ENCODE measurements around the gene RPRD1B. TPM values are rescaled to one million over a fixed set of nuclear protein-coding genes. Genes with fewer than 3 reads are reported as not detected.

Gene RPRD1B
- total and polyA plus RNA-seq, 2 of the 8 experiments (the other 6 are each of a cell fraction or from before 2014, with no cell fraction given): 10.3 to 20.9 TPM

GRCh38 chr20:38131588-38132121, 98.1 kb downstream of the RPRD1B start (continued):
- TF ChIP-seq EP300 (IDR thresholded peaks at IDR 0.05; ENCODE audit: borderline replicate concordance in 1 of 2, low read depth in 2 of 2, low read length in 2 of 2): no peak
- TF ChIP-seq RFX5 (IDR thresholded peaks at IDR 0.05; ENCODE audit: borderline replicate concordance, low read depth, low read length): no peak
- TF ChIP-seq EGR1 (IDR thresholded peaks at IDR 0.05; ENCODE audit: borderline replicate concordance, low read depth, low read length): no peak
- no peak for TF ChIP-seq USF2 (IDR thresholded peaks at IDR 0.05; ENCODE audit: low read length)
- TF ChIP-seq KDM5A (IDR thresholded peaks at IDR 0.05; ENCODE audit: low read length): no peak
- TF ChIP-seq JUND (IDR thresholded peaks at IDR 0.05; ENCODE audit: low read length): no peak
- no peak for TF ChIP-seq TAF7 (optimal IDR thresholded peaks at IDR 0.05; ENCODE audit: borderline replicate concordance, low read depth, low read length)
